NB4 (cell line): ENCODE data around the gene TCF12.

Experiments used
- DNase-seq: peaks from one replicate; pipeline ENCODE4 v3.0.0; 2010; ENCODE audit warnings: low read depth
- H3K4me3 ChIP-seq: one replicate; pipeline ENCODE4 v1.5.1; 2011; ENCODE audit warnings: mild to moderate bottlenecking, low read depth, low read length, moderate library complexity
- MAX ChIP-seq: IDR thresholded peaks from 2 replicates; pipeline ENCODE4 v1.6.1; 2011; ENCODE audit warnings: low read depth, low read length
- MYC ChIP-seq: IDR thresholded peaks from 2 replicates; pipeline ENCODE4 v1.6.1; 2011; ENCODE audit warnings: low read depth, low read length
- POLR2A ChIP-seq: IDR thresholded peaks from 2 replicates; pipeline ENCODE4 v1.6.1; 2011; ENCODE audit warnings: mild to moderate bottlenecking; ENCODE audit not compliant: insufficient read length; ENCODE audit errors: extremely low read depth
- TF ChIP-seq, protein P1 (sequence below): IDR thresholded peaks from one replicate; pipeline ENCODE4 v1.5.1; 2012; ENCODE audit warnings: low read depth, low read length

TCF12 gene

GRCh38 chr15:57135800-57136199, 217.4 kb downstream of the TCF12 start:
- TF ChIP-seq MAX (no peak), POLR2A (no peak), MYC (no peak)
- no peak overlapping the region for H3K4me3 ChIP-seq
- no peak for DNase-seq

DNA sequence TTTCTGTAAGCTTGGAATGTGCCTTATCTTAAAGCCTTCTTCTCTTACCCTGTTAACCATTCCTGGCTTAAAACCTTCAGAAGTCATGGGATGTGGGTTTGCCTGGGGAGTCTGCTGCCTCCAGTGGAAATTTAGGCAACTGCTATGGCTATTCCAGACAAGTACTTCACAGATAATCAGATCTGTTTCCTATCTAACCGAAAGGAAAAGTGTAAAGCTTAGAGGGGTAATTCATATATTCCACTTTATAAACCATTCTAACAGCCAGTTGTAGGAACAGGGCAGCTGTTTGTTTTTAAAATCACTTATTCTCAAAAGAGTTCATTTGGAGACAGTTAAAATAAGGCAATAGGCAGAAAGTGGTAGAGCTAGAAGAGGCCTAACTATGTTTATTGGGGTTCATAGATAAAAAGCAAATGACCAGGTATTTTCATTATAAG, 219.9 kb downstream of the TCF12 start:
- DNase-seq, result peak; percentile 49
- TF ChIP-seq, protein P1, sequence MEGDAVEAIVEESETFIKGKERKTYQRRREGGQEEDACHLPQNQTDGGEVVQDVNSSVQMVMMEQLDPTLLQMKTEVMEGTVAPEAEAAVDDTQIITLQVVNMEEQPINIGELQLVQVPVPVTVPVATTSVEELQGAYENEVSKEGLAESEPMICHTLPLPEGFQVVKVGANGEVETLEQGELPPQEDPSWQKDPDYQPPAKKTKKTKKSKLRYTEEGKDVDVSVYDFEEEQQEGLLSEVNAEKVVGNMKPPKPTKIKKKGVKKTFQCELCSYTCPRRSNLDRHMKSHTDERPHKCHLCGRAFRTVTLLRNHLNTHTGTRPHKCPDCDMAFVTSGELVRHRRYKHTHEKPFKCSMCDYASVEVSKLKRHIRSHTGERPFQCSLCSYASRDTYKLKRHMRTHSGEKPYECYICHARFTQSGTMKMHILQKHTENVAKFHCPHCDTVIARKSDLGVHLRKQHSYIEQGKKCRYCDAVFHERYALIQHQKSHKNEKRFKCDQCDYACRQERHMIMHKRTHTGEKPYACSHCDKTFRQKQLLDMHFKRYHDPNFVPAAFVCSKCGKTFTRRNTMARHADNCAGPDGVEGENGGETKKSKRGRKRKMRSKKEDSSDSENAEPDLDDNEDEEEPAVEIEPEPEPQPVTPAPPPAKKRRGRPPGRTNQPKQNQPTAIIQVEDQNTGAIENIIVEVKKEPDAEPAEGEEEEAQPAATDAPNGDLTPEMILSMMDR, result peak; percentile 54
- no peak for TF ChIP-seq MAX
- H3K4me3 ChIP-seq, result no peak overlapping the region

- no peak for DNase-seq
- H3K4me3 ChIP-seq, result no peak overlapping the region
- TF ChIP-seq, protein P1, result no peak
- no peak for TF ChIP-seq MAX
Measured at GRCh38 chr15:57143511-57144078, 225.2 kb downstream of the TCF12 start.

GRCh38 chr15:57144448-57144847, 226.0 kb downstream of the TCF12 start:
- DNase-seq, result no peak
- no peak overlapping the region for H3K4me3 ChIP-seq
- TF ChIP-seq POLR2A (no peak), MAX (no peak), MYC (no peak)
- TF ChIP-seq, protein P1, result no peak

DNA sequence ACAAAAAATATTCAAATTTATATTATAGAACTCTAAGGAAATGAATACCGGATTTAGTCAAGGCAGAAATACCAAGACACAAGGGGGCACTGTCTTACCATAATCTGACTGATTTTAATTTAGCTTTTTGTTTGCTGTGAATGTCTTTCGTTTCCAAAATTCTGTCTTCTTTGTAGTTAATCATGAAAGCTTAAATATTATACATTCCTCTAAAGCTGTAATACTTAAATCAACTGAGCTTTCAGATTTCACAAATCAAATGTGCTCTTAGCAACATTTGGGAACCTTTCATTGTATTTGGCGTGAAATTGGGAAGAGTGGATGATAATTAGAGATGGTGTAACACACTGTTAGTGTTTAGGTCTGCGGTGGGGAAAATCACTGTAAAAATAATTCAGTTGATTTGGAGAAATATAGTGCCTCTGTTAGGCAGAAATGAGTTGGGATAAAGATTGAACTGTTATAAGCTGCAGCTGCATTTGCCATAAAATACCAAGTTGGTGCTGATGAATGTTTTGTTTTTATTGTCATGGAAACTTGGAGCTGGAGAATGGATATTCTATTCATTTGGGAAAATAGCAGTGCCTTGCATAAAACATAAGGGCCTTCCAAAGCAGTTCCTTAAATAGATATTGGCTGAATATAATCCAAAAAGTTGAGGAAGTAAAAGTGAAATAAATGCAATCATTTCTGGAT, 228.2 kb downstream of the TCF12 start:
- TF ChIP-seq POLR2A, result no peak
- TF ChIP-seq, protein P1, result peak; percentile 23
- peak; percentile 61 for DNase-seq
- no peak overlapping the region for H3K4me3 ChIP-seq

DNA sequence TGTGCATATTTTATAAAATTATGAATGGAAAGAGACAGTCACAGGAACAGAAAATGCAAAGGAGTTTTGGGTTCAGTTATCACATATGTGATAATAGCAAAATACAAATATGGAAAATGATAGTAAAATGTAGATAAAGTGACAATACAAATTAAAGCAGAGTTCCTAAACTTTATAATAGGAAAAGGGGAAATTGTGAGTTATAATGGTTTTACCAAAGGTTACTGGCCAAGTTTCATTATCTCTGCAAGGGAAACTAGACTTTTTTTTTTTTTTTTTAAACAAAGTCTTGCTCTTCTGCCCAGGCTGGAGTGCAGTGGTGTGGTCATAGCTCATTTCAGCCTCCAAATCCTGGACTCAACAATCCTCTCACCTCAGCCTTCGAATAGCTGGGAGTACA, 229.2 kb downstream of the TCF12 start:
- H3K4me3 ChIP-seq, result no peak overlapping the region
- TF ChIP-seq POLR2A (no peak), MAX (no peak), MYC (no peak)
- TF ChIP-seq, protein P1, result no peak
- DNase-seq, result no peak
